Measurements from ENCODE around the gene PSAPL1. TPM values are rescaled to one million over a fixed set of nuclear protein-coding genes. Genes with fewer than 3 reads are reported as not detected.

Gene PSAPL1
- total and polyA plus RNA-seq, 9 of the 15 experiments (the other 6 are each of a cell fraction or from before 2014, with no cell fraction given), result not detected

DNA sequence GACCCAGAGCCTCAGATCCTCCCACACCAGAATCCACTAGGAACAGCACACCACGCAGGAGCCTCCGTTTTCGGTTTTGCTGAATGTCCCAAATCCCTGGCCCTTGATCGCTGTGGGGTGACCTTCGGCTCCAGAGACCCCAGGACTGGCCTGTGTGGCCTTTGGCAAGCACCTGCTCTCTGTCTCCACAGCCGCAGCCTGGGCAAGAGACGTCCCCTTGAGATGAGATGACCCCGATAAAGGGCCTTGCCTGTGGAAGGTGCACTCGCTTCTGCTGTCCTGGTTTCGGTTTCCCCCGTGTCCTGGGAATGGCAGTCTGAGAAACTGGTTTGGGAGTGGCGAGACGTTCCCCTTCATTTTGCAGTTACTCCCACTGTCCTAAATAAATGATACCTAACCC, 9.6 kb downstream of the PSAPL1 start (continued):
- TF ChIP-seq, protein P1, sequence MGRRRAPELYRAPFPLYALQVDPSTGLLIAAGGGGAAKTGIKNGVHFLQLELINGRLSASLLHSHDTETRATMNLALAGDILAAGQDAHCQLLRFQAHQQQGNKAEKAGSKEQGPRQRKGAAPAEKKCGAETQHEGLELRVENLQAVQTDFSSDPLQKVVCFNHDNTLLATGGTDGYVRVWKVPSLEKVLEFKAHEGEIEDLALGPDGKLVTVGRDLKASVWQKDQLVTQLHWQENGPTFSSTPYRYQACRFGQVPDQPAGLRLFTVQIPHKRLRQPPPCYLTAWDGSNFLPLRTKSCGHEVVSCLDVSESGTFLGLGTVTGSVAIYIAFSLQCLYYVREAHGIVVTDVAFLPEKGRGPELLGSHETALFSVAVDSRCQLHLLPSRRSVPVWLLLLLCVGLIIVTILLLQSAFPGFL (CRISPR knock-in tag; IDR thresholded peaks at IDR 0.05), result no peak
- TF ChIP-seq KLF13 (tag; IDR thresholded peaks at IDR 0.05; ENCODE audit: borderline replicate concordance, low read depth), result no peak
- TF ChIP-seq ZEB2 (IDR thresholded peaks at IDR 0.05), result no peak
- TF ChIP-seq MAFG (tag; conservative IDR thresholded peaks at IDR 0.05), result no peak
- TF ChIP-seq U2AF2 (optimal IDR thresholded peaks at IDR 0.05; ENCODE audit: low read depth, low read length), result no peak

DNA sequence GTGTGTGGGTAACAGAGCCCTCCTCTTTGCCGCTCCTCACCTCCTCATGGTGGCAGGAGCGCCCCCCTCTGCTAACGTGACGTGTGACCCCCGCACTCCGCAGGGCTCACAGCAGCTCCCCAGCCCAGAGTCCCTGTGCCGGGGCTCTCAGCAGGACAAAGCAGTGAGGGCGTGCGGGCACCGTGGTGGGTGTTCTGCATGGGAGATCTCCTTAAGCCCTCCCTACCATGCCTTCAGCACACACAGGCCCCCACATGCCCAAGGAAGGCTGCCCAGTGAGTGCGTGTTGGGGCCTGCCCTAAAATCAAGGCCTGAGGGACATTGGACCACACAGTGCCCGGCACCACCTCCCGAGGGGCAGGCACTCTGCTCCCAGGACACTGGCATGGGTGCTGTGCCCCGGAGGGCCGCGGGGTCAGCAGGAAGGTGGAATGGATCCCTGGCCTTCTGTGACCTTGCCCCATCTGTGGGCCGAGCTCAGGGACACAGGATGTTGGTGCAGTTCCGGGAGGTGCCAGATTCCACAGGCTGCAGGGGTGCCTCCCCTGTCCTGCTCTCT, 10.1 kb downstream of the PSAPL1 start:
- H3K27ac ChIP-seq (ENCODE audit: extremely low read depth, low read depth, low read length), result no peak overlapping the region
- WGBS (ENCODE audit: insufficient coverage, low coverage, missing lambda C conversion rate), result under 1% methylated on average over 17 of the region's 18 CpGs
- BruUV-seq (replicated peaks), result no TSS peak
- no peak overlapping the region for H3K9ac ChIP-seq (ENCODE audit: insufficient read depth in 1 of 2, low read depth in 2 of 2, low read length in 2 of 2)
- no peaks in the 10 kb centered on the region for H3K9me3 ChIP-seq (replicated peaks; ENCODE audit: control insufficient read depth, insufficient read depth, low read depth, low read length)
- intact Hi-C loops (cut with micrococcal nuclease), result no loop called here
- TF ChIP-seq PHF21A (IDR thresholded peaks at IDR 0.05; ENCODE audit: borderline replicate concordance, low read depth) (no peak), ELF4 (CRISPR knock-in tag; IDR thresholded peaks at IDR 0.05) (no peak), THRAP3 (IDR thresholded peaks at IDR 0.05; ENCODE audit: borderline replicate concordance) (no peak)
- no peak overlapping the region for H3K4me3 ChIP-seq
- peaks cover 0 to 62% of the 10 kb centered on the region in 2 experiments; a peak in 3 of 5 replicates for H3K27me3 ChIP-seq (ENCODE audit: control insufficient read depth in 2 of 2, insufficient read depth in 2 of 2, low read length in 2 of 2)
- H3K4me2 ChIP-seq (ENCODE audit: insufficient read depth, low read length), result no peak overlapping the region
- ATAC-seq, result no peak; the same call in 2 of the 3 replicates
- FAIRE-seq, result no peak
- in situ Hi-C loops (cut with MboI), result no loop called here
- no peaks in the 10 kb centered on the region for H3K4me1 ChIP-seq (replicated peaks in 1 of 2; ENCODE audit: control insufficient read depth in 2 of 2, insufficient read depth in 2 of 2, low read length in 2 of 2)
- no peaks in the 10 kb centered on the region for H3K36me3 ChIP-seq (ENCODE audit: control insufficient read depth, insufficient read depth, low read length)
- DNase-seq (ENCODE audit: extremely low read depth in 1 of 4, low spot score in 3 of 4), result no peak
- H3K79me2 ChIP-seq (ENCODE audit: control insufficient read depth, insufficient read depth, low read length), result no peaks in the 10 kb centered on the region
- H2AFZ ChIP-seq (ENCODE audit: low read depth, low read length), result no peak overlapping the region
- POLR2A ChIA-PET, result no interaction called here
- H3K9me1 ChIP-seq (ENCODE audit: control insufficient read depth, insufficient read depth, low read length), result no peaks in the 10 kb centered on the region
- peaks cover 4% of the 10 kb centered on the region; the same call in 1 of the 2 replicates for H4K20me1 ChIP-seq (replicated peaks; ENCODE audit: control insufficient read depth, insufficient read depth, low read length)
- CTCF ChIA-PET (ENCODE audit: low intra/inter-chr PET ratio), result no interaction called here
